Inflammatory macrophage treated with lipopolysaccharide for 1 hour (primary cell): ENCODE data around the gene OSR1.
"Not testable (repeated sequence)": the region's sequence is repeated elsewhere in the genome, so short reads cannot be mapped to it uniquely, and the experiment has no call there.

Experiments
- DNase-seq, 2 donors: peaks; one replicate each; pipeline ENCODE4 v3.0.0-alpha.2; 2020 to 2022

Gene OSR1

GRCh38 chr2:19330436-19330835, 28.0 kb downstream of the OSR1 start:
- no peak for DNase-seq

GRCh38 chr2:19329445-19329844, 29.0 kb downstream of the OSR1 start:
- no peak for DNase-seq

- no peak for DNase-seq
These were observed 30.9 kb downstream of the OSR1 start for GRCh38 chr2:19327496-19327895.

GRCh38 chr2:19321946-19322345, 36.5 kb downstream of the OSR1 start:
- no peak for DNase-seq

GRCh38 chr2:19320813-19321212, 37.6 kb downstream of the OSR1 start:
- DNase-seq = no peak

- DNase-seq = no peak
These were observed 38.7 kb downstream of the OSR1 start for GRCh38 chr2:19319698-19320097.

GRCh38 chr2:19319064-19319463, 39.4 kb downstream of the OSR1 start:
- no peak for DNase-seq

GRCh38 chr2:19313553-19313952, 44.9 kb downstream of the OSR1 start:
- no peak for DNase-seq

- no peak for DNase-seq
These were observed 45.5 kb downstream of the OSR1 start for GRCh38 chr2:19312949-19313348.

GRCh38 chr2:19306065-19306464, 52.4 kb downstream of the OSR1 start:
- DNase-seq = not testable (repeated sequence)

- DNase-seq = not testable (repeated sequence)
These were observed 52.9 kb downstream of the OSR1 start for GRCh38 chr2:19305400-19306055.

- no peak for DNase-seq
These were observed 56.7 kb downstream of the OSR1 start for GRCh38 chr2:19301706-19302105.
